Right renal cortex interstitium (tissue), 3 donors: ENCODE results near the gene ADCY6. TPM values are rescaled to one million over a fixed set of nuclear protein-coding genes. Genes with fewer than 3 reads are reported as not detected.
"Not testable (repeated sequence)": the region's sequence is repeated elsewhere in the genome, so short reads cannot be mapped to it uniquely, and the experiment has no call there.

Source experiments
- DNase-seq, 3 donors: peaks; one replicate each; pipeline ENCODE4 v3.0.0-alpha.2; 2013; ENCODE audit warnings: low read depth in 3 of 3, low spot score in 2 of 3
- polyA plus RNA-seq, 3 donors: library from polyadenylated mRNA; unstranded; fragments of 120-200 nt; gene quantifications; one replicate each; pipeline ENCODE4 v1.2.1, GENCODE V29; 2013; ENCODE audit not compliant: insufficient read length in 3 of 3

The ADCY6 gene
- polyA plus RNA-seq, 3 donors = 71.6 to 79.9 (median 78.4) TPM

DNA sequence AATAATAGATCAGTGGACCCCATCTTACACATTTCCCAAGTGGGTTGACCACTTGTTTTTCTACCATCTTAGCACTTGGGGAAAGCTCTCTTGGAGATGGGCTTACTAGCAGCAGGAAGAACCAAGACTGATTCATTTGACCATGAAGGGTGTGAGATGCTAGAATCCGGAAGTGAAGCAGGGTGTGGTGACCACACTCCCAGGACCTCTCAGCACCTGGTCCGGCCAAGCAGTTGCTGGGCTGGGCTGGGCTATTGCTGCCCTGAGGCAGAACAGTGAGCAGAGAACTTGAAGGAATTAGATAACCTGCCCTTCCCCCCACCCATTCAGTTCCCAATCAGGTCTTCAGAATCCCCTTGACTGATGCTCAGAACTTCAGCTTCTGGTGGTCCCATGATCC, 24.4 kb downstream of the ADCY6 start:
- no peak for DNase-seq

DNA sequence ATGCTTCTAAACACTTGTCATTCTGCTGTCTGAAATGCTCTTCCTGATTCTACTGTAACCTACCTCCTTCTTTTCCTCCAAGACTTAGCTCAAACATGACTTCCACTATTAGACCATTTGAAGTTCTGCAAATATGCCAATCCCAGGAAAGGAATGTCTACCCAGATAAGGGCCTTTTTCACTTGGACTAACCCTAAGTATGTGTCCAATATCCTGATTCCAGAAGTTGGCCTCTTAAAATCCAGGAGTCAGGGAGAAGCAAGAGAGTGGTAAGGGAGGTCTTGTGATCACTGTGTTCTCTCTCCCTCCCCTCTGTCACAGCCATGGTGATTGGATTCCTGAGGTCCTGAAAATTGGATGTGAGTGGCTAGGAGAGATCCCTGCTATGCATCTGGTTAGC, 30.2 kb downstream of the ADCY6 start:
- no peak for DNase-seq

DNA sequence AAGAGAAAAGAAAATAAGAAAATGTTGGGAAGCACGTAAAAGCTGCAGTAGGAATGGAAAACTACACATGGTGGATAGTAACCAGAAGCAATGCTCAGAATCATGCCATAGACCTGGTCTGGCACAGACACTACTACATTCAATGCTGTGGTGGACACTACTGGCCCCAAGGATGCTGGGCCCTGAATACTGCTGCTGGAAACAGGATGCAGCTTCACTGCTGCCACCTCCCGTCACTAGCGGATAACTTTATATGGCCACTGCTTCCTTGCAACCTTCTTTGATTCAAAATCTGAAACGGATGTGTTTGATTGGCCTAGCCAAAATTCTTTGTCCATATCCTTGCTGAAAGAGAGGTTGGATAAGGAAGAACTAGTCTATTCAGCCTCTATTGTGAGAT, 30.7 kb downstream of the ADCY6 start:
- DNase-seq = no peak

DNA sequence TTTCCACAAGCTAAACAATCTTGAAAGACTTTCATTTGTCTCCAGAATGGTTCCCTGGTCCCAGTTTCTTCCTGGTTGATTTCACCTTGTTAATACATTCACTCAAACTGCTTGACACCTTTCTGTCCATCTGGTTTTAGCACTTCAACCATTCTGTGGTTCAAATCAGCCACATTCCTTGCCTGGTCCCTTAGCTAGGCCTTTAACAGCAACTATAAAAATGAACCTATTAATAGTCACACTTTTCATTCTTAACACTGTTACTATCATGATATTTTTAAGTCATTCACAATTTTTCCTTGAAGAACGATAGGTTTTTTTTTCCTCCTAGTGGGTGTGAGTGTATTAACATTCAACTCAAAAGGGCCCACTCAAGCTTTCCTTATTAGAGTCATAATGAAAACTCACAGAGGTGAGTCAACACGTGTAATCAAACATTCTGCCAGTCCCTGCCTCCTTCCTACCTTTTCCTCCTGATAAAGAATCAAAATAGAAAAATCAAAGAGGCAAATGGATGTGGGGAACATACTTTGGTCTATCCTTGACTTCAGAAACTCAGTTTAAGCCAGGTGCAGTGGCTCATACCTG, 38.0 kb downstream of the ADCY6 start:
- DNase-seq = no peak

DNA sequence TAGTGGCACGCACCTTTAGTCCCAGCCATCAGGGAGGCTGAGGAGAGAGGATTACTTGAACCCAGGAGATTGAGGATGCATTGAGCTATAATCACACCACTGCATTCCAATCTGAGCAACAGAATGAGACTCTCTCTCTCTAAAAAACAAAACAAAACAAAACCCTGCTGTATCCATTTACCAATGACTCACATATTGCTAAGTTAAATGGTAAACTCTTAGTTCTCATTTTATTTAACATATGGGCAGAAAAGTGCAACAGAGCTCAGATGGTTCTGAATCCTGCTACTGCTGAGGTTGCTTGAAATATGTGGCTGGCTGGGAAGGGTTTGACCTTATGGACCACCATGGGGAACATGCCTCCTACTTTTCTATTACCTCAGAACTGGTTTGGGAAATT, 38.7 kb downstream of the ADCY6 start:
- no peak for DNase-seq

DNA sequence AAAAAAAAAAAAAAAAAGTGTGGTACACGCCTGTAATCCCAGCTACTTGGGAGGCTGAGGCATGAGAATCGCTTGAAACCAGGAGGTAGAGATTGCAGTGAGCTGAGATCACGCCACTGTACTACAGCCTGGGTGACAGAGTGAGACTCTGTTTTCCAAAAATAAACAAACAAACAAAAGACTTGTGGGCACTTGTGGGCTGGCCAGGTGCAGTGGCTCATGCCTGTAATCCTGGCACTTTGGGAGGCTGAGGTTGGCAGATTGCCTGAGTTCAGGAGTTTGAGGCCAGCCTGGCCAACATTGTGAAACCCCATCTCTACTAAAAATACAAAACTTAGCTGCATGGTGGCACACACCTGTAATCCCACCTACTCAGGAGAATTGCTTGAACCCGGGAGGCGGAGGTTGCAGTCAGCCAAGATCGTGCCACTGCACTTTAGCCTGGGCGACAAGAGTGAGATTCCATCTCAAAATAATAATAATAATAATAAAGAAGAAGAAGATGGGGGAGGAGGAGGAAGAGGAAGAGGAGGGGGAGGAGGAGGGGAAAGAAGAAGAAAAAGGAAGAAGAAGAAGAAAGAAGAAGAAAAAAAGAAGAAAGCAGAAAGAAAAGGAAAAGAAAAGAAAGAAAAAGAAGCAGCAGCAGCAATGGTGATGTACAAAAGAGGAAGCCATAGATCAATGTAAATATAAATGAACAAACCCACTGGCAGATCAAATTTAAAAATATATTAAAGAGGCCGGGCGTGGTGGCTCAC, 44.5 kb downstream of the ADCY6 start:
- DNase-seq = no peak

DNA sequence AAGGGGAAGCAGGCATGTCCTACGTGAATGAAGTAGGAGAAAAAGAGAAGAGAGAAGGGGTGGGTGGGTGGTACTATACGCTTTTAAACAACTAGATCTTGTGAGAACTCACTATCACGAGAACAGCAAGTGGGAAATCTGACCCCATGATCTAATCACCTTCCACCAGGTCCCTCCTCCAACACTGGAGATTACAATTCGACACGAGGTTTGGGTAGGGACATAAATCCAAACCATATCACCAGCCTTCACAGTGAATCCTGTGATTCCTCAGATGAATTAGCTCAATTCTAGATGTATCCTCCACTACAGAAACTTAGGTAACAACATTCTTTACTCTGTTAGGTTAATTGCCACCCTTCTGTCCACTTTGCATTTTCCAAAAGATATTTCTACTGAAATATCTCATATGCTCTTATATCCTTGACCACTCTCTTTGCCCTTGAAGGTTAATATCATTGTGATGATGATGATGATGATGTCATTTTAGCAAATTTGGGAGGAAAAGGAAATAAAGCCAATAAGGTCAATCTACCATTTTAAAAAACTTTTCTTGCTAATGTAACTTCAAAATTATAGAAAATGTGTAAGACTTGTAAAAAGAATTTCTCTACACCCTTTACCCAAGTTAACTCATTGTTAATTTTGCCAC, 49.1 kb downstream of the ADCY6 start:
- no peak for DNase-seq

DNA sequence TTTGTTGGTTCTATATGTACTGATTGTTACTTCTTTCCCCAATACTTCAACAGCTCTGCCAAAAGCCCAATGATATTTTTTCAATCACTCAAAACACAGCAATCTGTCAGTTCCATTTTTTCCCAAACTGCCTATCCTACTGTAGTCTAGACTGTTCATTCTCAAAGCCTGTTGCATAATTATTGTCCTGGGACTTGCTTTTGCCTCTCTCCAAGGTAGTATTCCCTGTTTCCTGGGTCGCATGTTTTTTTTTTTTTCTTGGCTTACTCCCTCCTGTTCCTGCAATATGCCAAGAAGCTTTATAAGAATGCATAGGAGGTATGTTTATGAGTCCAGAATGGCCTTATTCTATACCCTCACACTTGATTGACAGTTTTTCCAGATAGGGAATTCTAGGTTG, 52.4 kb downstream of the ADCY6 start:
- DNase-seq = no peak

DNA sequence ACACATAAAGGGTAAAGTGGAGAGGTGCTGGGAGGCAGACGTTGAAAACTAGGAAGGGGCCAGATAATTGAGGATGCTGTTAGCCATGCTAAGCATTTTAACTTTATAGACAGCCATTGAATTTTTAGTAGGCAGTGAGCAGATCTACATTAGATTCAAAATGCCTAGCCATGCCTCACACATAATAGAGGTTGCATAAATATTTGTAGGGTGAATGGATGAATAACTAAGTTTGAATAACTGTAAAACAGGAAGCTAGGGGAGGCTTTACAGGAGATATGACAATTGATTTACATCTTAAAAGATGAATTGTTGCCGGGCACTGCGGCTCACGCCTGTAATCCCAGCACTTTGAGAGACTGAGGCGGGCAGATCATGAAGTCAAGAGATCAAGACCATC, 60.1 kb downstream of the ADCY6 start:
- no peak for DNase-seq

DNA sequence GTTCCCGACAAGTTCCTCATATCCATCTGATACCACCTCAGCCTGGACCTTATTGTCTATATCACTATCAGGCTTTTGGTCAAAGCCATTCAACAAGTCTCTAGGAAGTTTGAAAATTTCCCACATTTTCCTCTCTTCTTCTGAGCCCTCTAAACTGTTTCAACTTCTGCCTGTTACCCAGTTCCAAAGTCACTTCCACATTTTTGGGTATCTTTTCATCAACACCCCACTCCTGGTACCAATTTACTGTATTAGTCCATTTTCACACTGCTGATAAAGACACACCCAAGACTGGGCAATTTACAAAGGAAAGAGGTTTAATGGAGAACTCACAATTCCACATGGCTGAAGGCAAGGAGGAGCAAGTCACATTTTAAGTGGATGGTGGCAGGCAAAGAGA, 68.2 kb downstream of the ADCY6 start:
- DNase-seq = not testable (repeated sequence)

DNA sequence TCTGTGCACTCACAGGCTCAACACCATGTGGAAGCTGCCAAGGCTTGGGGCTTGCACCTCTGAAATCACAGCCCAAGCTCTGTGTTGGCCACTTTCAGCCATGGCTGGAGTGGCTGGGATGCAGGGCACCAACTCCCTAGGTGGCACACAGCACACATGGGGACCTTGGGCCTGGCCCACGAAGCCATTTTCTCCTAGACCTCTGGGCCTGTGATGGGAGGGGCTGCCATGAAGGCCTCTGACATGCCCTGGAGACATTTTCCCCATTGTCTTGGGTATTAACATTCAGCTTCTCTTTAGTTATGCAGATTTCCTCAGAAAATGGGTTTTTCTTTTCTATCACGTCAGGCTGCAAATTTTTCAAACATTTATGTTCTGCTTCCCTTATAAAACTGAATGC, 68.7 kb downstream of the ADCY6 start:
- DNase-seq = not testable (repeated sequence)

DNA sequence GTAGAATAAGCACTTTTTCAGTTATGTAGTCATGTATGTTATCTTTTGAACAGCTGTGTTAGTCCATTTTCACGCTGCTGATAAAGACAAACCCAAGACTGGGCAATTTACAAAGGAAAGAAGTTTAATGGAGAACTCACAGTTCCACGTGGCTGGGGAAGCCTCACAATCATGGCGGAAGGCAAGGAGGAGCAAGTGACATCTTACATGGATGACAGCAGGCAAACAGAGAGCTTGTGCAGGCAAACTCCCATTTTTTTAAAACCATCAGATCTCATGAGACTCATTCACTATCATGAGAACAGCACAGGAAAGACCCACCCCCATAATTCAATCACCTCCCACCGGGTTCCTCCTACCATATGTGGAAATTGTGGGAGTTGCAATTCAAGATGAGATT, 69.9 kb downstream of the ADCY6 start:
- not testable (repeated sequence) for DNase-seq

DNA sequence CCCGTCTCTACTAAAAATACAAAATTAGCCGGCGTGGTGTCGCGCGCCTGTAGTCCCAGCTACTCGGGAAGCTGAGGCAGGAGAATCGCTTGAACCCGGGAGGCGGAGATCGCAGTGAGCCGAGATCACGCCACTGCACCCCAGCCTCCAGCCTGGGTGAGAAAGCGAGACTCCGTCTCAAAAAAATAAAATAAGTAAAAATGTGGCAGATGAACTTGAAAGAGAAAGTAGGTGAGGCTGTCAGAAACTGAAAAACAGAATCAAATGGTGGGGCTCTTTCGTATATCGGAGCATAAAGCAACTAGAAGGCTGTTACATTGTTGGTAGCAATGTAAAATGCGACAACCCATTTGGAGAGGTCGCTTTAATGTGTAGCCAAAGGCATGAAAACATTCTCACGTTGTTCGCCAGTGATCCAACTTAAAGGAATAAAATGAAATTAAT, 71.6 kb downstream of the ADCY6 start:
- DNase-seq = peak in 1 of 3 donors; percentile 23

DNA sequence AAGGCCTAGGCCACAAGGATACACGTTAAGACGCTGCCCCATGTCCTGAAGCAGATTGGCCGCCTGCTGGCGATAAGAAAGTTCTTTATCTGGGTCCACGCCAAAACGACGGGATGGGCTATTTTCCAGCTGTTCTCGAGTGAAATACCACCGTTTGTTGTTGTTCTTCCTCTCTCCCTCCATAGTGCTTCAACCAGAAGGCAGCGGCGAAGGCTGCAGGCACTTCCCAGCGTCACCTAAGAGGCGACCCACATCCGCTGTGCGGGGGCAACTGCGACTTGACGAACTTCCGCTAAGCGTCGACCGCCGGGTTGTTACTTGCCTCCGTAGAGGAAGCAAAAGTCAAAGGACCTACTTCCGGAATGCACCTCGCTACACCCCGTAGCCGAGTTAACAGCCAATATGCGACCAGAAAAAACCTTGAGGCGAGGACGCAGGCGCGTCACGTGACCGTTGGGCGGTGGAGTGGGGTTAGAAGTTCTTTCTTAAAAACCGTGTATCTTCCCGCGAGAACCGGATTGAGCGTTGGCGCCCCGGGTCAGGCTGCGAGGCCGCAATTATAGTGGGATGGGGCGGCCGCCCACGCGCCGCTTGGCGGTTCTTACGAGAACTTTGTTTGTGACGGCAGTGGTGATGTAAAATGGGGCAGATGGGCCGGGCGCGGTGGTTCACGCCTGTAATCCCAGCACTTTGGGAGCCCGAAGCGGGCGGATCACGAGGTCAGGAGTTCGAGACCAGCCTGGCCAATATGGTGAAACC, 72.2 kb downstream of the ADCY6 start, which contains the start of gene CCNT1:
Gene CCNT1 (minus strand): TSS at position 215 of the 759 bp plus-strand sequence. CDS start 32 bp downstream, at position 183.
- DNase-seq = peak; percentile 96 to 98 (median 97)

Other genes with a start within 250 kb of the ADCY6 start
- gene LALBA, start 219.0 kb downstream of the ADCY6 start, polyA plus RNA-seq = not detected
- gene KANSL2, start 106.9 kb downstream of the ADCY6 start, polyA plus RNA-seq = 10 to 100 TPM; 55.2 to 57.6 (median 55.8) TPM
- 10 to 100 TPM; 29.5 to 31.7 (median 30.3) TPM for gene CCNT1, start 72.4 kb downstream of the ADCY6 start, polyA plus RNA-seq
- gene CACNB3, start 29.4 kb upstream of the ADCY6 start, polyA plus RNA-seq = 10 to 100 TPM; 40.3 to 47.6 (median 43.1) TPM
- gene DDX23, start 63.1 kb upstream of the ADCY6 start, polyA plus RNA-seq = 100 to 1,000 TPM; 106 to 118 (median 106) TPM
- gene RND1, start 76.8 kb upstream of the ADCY6 start, polyA plus RNA-seq = 1 to 10 TPM; 2.2 to 4.6 (median 3.6) TPM
- 10 to 100 TPM; 10.9 to 15.0 (median 12.2) TPM for gene FKBP11, start 136.4 kb upstream of the ADCY6 start, polyA plus RNA-seq
- gene ARF3, start 168.4 kb upstream of the ADCY6 start, polyA plus RNA-seq = 100 to 1,000 TPM; 129 to 153 (median 147) TPM
- under 1 TPM in 2 of 3 donors, not detected in 1; 0.11 to 0.14 TPM for gene WNT10B, start 182.6 kb upstream of the ADCY6 start, polyA plus RNA-seq
- gene WNT1, start 189.2 kb upstream of the ADCY6 start, polyA plus RNA-seq = not detected
- gene DDN, start 210.3 kb upstream of the ADCY6 start, polyA plus RNA-seq = 10 to 100 TPM; 76.0 to 85.9 (median 81.6) TPM
- 10 to 100 TPM; 80.8 to 89.0 (median 84.1) TPM for gene PRKAG1, start 229.7 kb upstream of the ADCY6 start, polyA plus RNA-seq